Nephron (organoid): ENCODE data around the gene CDC42EP1.

Experiments used
- H3K27ac Mint-ChIP-seq, 3 experiments: 2 replicates each; pipeline ENCODE4 v1.8.0; 2020; ENCODE audit warnings: mixed read lengths in 3 of 3, mild to moderate bottlenecking in 2 of 3, moderate library complexity in 1 of 3
- H3K27me3 Mint-ChIP-seq: 2 replicates; pipeline ENCODE4 v1.8.0; 2021; ENCODE audit warnings: low read depth, mild to moderate bottlenecking, moderate library complexity, mixed read lengths
- H3K36me3 Mint-ChIP-seq: 2 replicates; pipeline ENCODE4 v1.8.0; 2020; ENCODE audit warnings: low read depth, mixed read lengths
- H3K4me1 Mint-ChIP-seq: 2 replicates; pipeline ENCODE4 v1.8.0; 2020; ENCODE audit warnings: mixed read lengths
- H3K4me3 Mint-ChIP-seq, 3 experiments: 2 replicates each; pipeline ENCODE4 v1.8.0; 2020; ENCODE audit warnings: mild to moderate bottlenecking in 3 of 3, mixed read lengths in 3 of 3, moderate library complexity in 2 of 3
- H3K9me3 Mint-ChIP-seq: 2 replicates; pipeline ENCODE4 v1.8.0; 2020; ENCODE audit warnings: mixed read lengths
- CTCF ChIP-seq, 3 experiments: fragments of 200-600 bp; sonication (generic); IDR thresholded peaks; one replicate each; pipeline ENCODE4 v1.5.0; 2021; ENCODE audit warnings: antibody characterized with exemption in 3 of 3; ENCODE audit not compliant: unreplicated experiment in 3 of 3

Gene CDC42EP1

GRCh38 chr22:37566329-37566837, 6.1 kb downstream of the CDC42EP1 start:
- no peaks in the 10 kb centered on the region for H3K9me3 Mint-ChIP-seq
- peaks cover 18% of the 10 kb centered on the region for H3K36me3 Mint-ChIP-seq
- no peak for TF ChIP-seq CTCF (IDR thresholded peaks at IDR 0.05; ENCODE audit: unreplicated experiment in 3 of 3)
- H3K4me3 Mint-ChIP-seq = no peak overlapping the region
- no peak overlapping the region for H3K27ac Mint-ChIP-seq
- H3K4me1 Mint-ChIP-seq = peaks cover 38% of the 10 kb centered on the region
- H3K27me3 Mint-ChIP-seq = no peaks in the 10 kb centered on the region

- peak; percentile 85 to 94 (median 90) for TF ChIP-seq CTCF (IDR thresholded peaks at IDR 0.05; ENCODE audit: unreplicated experiment in 3 of 3)
- no peak overlapping the region for H3K4me3 Mint-ChIP-seq
- peaks cover 18% of the 10 kb centered on the region for H3K36me3 Mint-ChIP-seq
- H3K9me3 Mint-ChIP-seq = no peaks in the 10 kb centered on the region
- peak overlapping the region in 2 of 3 experiments; percentile 63 to 74 for H3K27ac Mint-ChIP-seq
- no peaks in the 10 kb centered on the region for H3K27me3 Mint-ChIP-seq
- H3K4me1 Mint-ChIP-seq = peaks cover 31% of the 10 kb centered on the region
Measured at GRCh38 chr22:37566903-37567798, 6.9 kb downstream of the CDC42EP1 start.

- Mint-ChIP-seq H3K36me3 (peaks cover 18% of the 10 kb centered on the region), H3K27me3 (no peaks in the 10 kb centered on the region), H3K4me1 (peaks cover 23% of the 10 kb centered on the region), H3K27ac (no peak overlapping the region), H3K9me3 (no peaks in the 10 kb centered on the region), H3K4me3 (no peak overlapping the region)
- TF ChIP-seq CTCF (IDR thresholded peaks at IDR 0.05; ENCODE audit: unreplicated experiment in 3 of 3) = no peak
Measured at GRCh38 chr22:37568012-37568411, 7.7 kb downstream of the CDC42EP1 start.

- no peak for TF ChIP-seq CTCF (IDR thresholded peaks at IDR 0.05; ENCODE audit: unreplicated experiment in 3 of 3)
- Mint-ChIP-seq H3K27me3 (no peaks in the 10 kb centered on the region), H3K4me3 (no peak overlapping the region), H3K36me3 (peaks cover 14% of the 10 kb centered on the region), H3K4me1 (peaks cover 18% of the 10 kb centered on the region), H3K9me3 (no peaks in the 10 kb centered on the region), H3K27ac (no peak overlapping the region)
Measured at GRCh38 chr22:37568448-37569008, 8.2 kb downstream of the CDC42EP1 start.

GRCh38 chr22:37569009-37569920, 9.0 kb downstream of the CDC42EP1 start:
- Mint-ChIP-seq H3K9me3 (no peaks in the 10 kb centered on the region), H3K27me3 (peaks cover under 1% of the 10 kb centered on the region), H3K4me3 (no peak overlapping the region), H3K27ac (peak overlapping the region in 2 of 3 experiments; percentile 61 to 78), H3K4me1 (peaks cover 10% of the 10 kb centered on the region), H3K36me3 (peaks cover 14% of the 10 kb centered on the region)
- no peak for TF ChIP-seq CTCF (IDR thresholded peaks at IDR 0.05; ENCODE audit: unreplicated experiment in 3 of 3)
